Measurements from ENCODE around the gene CFAP73.

GRCh38 chr12:113167868-113168267 lies 18.3 kb downstream of the CFAP73 start:
- TF ChIP-seq CTCF (IDR thresholded peaks at IDR 0.05 in 4 of 5, conservative IDR thresholded peaks at IDR 0.05 in 1 of 5): no peak
- no peak for TF ChIP-seq POLR2A (IDR thresholded peaks at IDR 0.05)
